Keratinocyte (primary cell): ENCODE results near the gene SPATA19.

Experiments
- CTCF ChIP-seq, 3 experiments: IDR thresholded peaks in 1 of 3; conservative IDR thresholded peaks in 1 of 3; optimal IDR thresholded peaks in 1 of 3; 2 replicates in 2 of 3; 3 replicates in 1 of 3; pipeline versions ENCODE3 to v1.5.1; 2011; ENCODE audit warnings: low read length in 3 of 3, mild to moderate bottlenecking in 3 of 3, moderate library complexity in 2 of 3, control low read depth in 1 of 3, inconsistent platforms in 1 of 3; ENCODE audit not compliant: insufficient read depth in 2 of 3; ENCODE audit errors: extremely low read depth in 1 of 3
- EZH2 ChIP-seq: IDR thresholded peaks from one replicate; pipeline ENCODE4 v1.6.1; 2012; ENCODE audit warnings: inconsistent platforms, mild to moderate bottlenecking, low read length, moderate library complexity

GRCh38 chr11:133795088-133795487 is 50.2 kb downstream of the SPATA19 start:
- TF ChIP-seq CTCF (optimal IDR thresholded peaks at IDR 0.05 in 1 of 3, IDR thresholded peaks at IDR 0.05 in 1 of 3, conservative IDR thresholded peaks at IDR 0.05 in 1 of 3; ENCODE audit: extremely low read depth in 1 of 3, insufficient read depth in 2 of 3, low read length in 3 of 3) (no peak), EZH2 (no peak)
